Suprapubic skin (tissue), 4 donors: Measurements from ENCODE around the gene POLE4.

Experiments
- CTCF ChIP-seq, 2 donors: fragments of 200-600 bp in 1 of 2; fragments of 450-650 bp in 1 of 2; sonication (generic) in 1 of 2; IDR thresholded peaks; one replicate each; pipeline ENCODE4 v1.5.1; 2016 to 2019; ENCODE audit warnings: antibody characterized with exemption in 2 of 2, mild to moderate bottlenecking in 1 of 2, moderate library complexity in 1 of 2
- EP300 ChIP-seq: sonication (generic); formaldehyde crosslinking; IDR thresholded peaks from one replicate; pipeline ENCODE4 v1.6.1; 2017; ENCODE audit warnings: antibody characterized with exemption
- POLR2A ChIP-seq, 2 donors: fragments of 450-650 bp; IDR thresholded peaks; one replicate each; pipeline ENCODE4 v1.6.1; 2017; ENCODE audit warnings: antibody characterized with exemption in 2 of 2, mild to moderate bottlenecking in 2 of 2, moderate library complexity in 2 of 2
- POLR2AphosphoS5 ChIP-seq, 3 donors: sonication (generic); formaldehyde crosslinking; IDR thresholded peaks; one replicate each; pipeline ENCODE4 v1.6.1; 2017; ENCODE audit warnings: antibody characterized with exemption in 3 of 3

- TF ChIP-seq EP300 (no peak), CTCF (IDR thresholded peaks at IDR 0.05) (no peak), POLR2AphosphoS5 (IDR thresholded peaks at IDR 0.05) (no peak), POLR2A (IDR thresholded peaks at IDR 0.05) (no peak)
Observed at GRCh38 chr2:74985978-74986609, 27.7 kb downstream of the POLE4 start.
